ENCODE measurements around the gene INKA2.

The INKA2 gene

GRCh38 chr1:111705841-111706240 is 33.4 kb downstream of the INKA2 start:
- DNase-seq (ENCODE audit: low read depth in 2 of 2, low spot score in 1 of 2): no peak

- no peak for DNase-seq (ENCODE audit: low read depth in 2 of 2, low spot score in 1 of 2)
Measured at GRCh38 chr1:111704776-111705175, 34.4 kb downstream of the INKA2 start.

DNA sequence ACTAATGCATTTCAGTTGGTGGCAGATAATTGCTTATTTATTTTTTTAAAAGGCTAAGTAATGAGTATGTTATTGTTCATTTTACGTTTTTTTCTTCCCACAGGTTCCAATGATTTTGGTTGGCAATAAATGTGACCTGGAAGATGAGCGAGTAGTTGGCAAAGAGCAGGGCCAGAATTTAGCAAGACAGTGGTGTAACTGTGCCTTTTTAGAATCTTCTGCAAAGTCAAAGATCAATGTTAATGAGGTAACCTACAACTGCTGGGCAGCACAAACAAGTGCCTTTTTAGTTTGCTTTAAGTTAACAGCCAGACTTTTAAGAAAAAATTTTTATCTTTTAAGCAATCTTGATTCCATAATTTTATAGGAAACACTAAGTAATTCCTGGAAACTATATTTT is 35.0 kb downstream of the INKA2 start:
- DNase-seq (ENCODE audit: low read depth in 2 of 2, low spot score in 1 of 2): no peak

DNA sequence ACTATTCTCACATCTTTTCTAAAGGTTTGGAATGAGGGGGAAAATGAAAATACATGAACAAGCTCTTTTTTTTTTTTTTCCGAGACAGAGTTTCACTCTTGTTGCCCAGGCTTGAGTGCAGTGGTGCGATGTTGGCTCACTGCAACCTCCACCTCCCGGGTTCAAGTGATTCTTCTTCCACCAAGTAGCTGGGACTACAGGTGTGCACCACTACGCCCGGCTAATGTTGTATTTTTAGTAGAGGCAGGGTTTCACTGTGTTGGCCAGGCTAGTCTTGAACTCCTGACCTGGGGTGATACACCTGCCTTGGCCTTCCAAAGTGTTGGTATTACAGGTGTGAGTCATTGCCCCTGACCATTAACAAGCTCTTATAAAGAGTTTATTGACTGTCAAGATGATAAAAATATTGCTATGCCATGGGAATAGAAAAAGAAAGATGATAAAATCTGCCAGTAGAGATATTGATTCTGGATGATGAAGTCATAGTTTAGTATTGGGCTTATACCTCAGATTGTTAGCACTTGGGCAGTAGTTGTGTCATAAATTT is 36.6 kb downstream of the INKA2 start:
- no peak for DNase-seq (ENCODE audit: low read depth in 2 of 2, low spot score in 1 of 2)

- DNase-seq (ENCODE audit: low read depth in 2 of 2, low spot score in 1 of 2): no peak
Measured at GRCh38 chr1:111699268-111699667, 39.9 kb downstream of the INKA2 start.

GRCh38 chr1:111696330-111696729 is 42.9 kb downstream of the INKA2 start:
- DNase-seq (ENCODE audit: low read depth in 2 of 2, low spot score in 1 of 2): no peak

- no peak for DNase-seq (ENCODE audit: low read depth in 2 of 2, low spot score in 1 of 2)
Measured at GRCh38 chr1:111695801-111696200, 43.4 kb downstream of the INKA2 start.

DNA sequence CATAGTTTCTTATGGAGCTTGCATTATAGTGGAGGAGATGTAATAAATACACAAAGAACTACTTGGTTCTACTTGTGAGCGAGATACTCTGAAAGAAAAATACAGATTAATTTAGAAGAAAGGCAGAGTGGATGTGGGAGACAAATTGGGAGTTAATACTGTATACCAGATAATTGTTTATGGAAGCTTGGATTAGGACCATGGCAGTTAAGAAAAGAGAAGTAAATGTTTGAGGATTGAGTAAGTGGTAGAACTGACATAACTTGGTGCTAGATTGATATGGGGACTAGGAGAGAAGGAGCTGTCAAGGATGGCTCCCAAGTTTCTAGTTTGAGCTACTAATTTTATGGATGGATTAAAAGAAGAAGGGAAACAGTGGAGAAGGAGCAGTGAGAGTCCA is 47.3 kb downstream of the INKA2 start:
- no peak for DNase-seq (ENCODE audit: low read depth in 2 of 2, low spot score in 1 of 2)

GRCh38 chr1:111690306-111690617 is 48.9 kb downstream of the INKA2 start:
- no peak for DNase-seq (ENCODE audit: low read depth in 2 of 2, low spot score in 1 of 2)

Measured in stimulated activated CD8-positive, alpha-beta memory T cell treated with anti-CD3 and anti-CD28 coated beads, Interleukin-4, amount 100 ng/mL, for 1 hour (primary cell).